HAP-1 (cell line): ENCODE data around the gene C11orf16.
"Not testable (repeated sequence)": the region's sequence is repeated elsewhere in the genome, so short reads cannot be mapped to it uniquely, and the experiment has no call there.

Experiments used
- DNase-seq, 2 experiments: peaks; one replicate each; pipeline ENCODE4 v3.0.0-alpha.2; 2016 to 2020; ENCODE audit warnings: low spot score in 2 of 2
- H3K27me3 ChIP-seq: fragments of 250-450 bp; sonication (Bioruptor Pico); 2 replicates; pipeline ENCODE4 v1.5.1; 2020; ENCODE audit warnings: low read depth, mild to moderate bottlenecking, moderate library complexity
- H3K36me3 ChIP-seq: fragments of 250-450 bp; sonication (Bioruptor Pico); replicated peaks from 2 replicates; pipeline ENCODE4 v1.5.1; 2020; ENCODE audit warnings: mild to moderate bottlenecking
- H3K4me1 ChIP-seq: fragments of 250-450 bp; sonication (Bioruptor Pico); 2 replicates; pipeline ENCODE4 v1.5.1; 2020; ENCODE audit warnings: mild to moderate bottlenecking
- H3K4me3 ChIP-seq: fragments of 250-450 bp; sonication (Bioruptor Pico); 2 replicates; pipeline ENCODE4 v1.5.1; 2020; ENCODE audit warnings: mild to moderate bottlenecking, moderate library complexity
- H3K9me3 ChIP-seq: fragments of 250-450 bp; sonication (Bioruptor Pico); 2 replicates; pipeline ENCODE4 v1.5.1; 2020; ENCODE audit warnings: mild to moderate bottlenecking, moderate library complexity
- in situ Hi-C: fragments of 300-500 bp; cut with MboI; formaldehyde crosslinking; loops from 3 replicates; pipeline ENCODE4 v1.14.3; 2020; ENCODE audit warnings: low sequenced_read_pairs, inconsistent platforms, mixed read lengths

C11orf16 gene

GRCh38 chr11:8899119-8899753 is 33.5 kb downstream of the C11orf16 start:
- Histone ChIP-seq H3K4me1 (no peaks in the 10 kb centered on the region), H3K27me3 (no peaks in the 10 kb centered on the region), H3K4me3 (no peak overlapping the region), H3K36me3 (no peaks in the 10 kb centered on the region), H3K9me3 (0 out of 2 replicates have a peak, but pooled peaks cover 6% of the 10 kb centered on the region)
- no peak for DNase-seq
- in situ Hi-C loops, result no loop called here

GRCh38 chr11:8891185-8891584 is 41.6 kb downstream of the C11orf16 start:
- in situ Hi-C loops, result not testable (repeated sequence)

GRCh38 chr11:8886322-8886721 is 46.4 kb downstream of the C11orf16 start:
- Histone ChIP-seq H3K4me1 (peaks cover 11% of the 10 kb centered on the region), H3K27me3 (no peaks in the 10 kb centered on the region), H3K36me3 (no peaks in the 10 kb centered on the region), H3K9me3 (no peaks in the 10 kb centered on the region), H3K4me3 (no peak overlapping the region)
- in situ Hi-C loops, result no loop called here
- no peak for DNase-seq

More at GRCh38 chr11:8891185-8891584, 41.6 kb downstream of the C11orf16 start:
- not testable (repeated sequence) for H3K36me3 ChIP-seq, DNase-seq, H3K4me1 ChIP-seq, H3K4me3 ChIP-seq, H3K9me3 ChIP-seq, H3K27me3 ChIP-seq

GRCh38 chr11:8881585-8881984 is 51.2 kb downstream of the C11orf16 start:
- H3K36me3 ChIP-seq, H3K9me3 ChIP-seq, in situ Hi-C loops, H3K27me3 ChIP-seq, DNase-seq, H3K4me3 ChIP-seq: not testable (repeated sequence)
- peaks cover 11% of the 10 kb centered on the region for H3K4me1 ChIP-seq

GRCh38 chr11:8878771-8879170 is 54.0 kb downstream of the C11orf16 start:
- DNase-seq, result no peak
- peaks cover 10% of the 10 kb centered on the region for H3K4me1 ChIP-seq
- in situ Hi-C loops, result no loop called here
- H3K36me3 ChIP-seq, result no peaks in the 10 kb centered on the region
- no peaks in the 10 kb centered on the region for H3K27me3 ChIP-seq
- H3K9me3 ChIP-seq, result no peaks in the 10 kb centered on the region
- H3K4me3 ChIP-seq, result no peak overlapping the region

- Histone ChIP-seq H3K4me1 (peaks cover 14% of the 10 kb centered on the region), H3K27me3 (no peaks in the 10 kb centered on the region), H3K9me3 (no peaks in the 10 kb centered on the region), H3K36me3 (no peaks in the 10 kb centered on the region), H3K4me3 (no peak overlapping the region)
- in situ Hi-C loops, result no loop called here
- no peak for DNase-seq
Observed at GRCh38 chr11:8873741-8874405, 58.9 kb downstream of the C11orf16 start.

GRCh38 chr11:8871962-8872361 is 60.8 kb downstream of the C11orf16 start:
- Histone ChIP-seq H3K9me3 (no peaks in the 10 kb centered on the region), H3K4me1 (peaks cover 28% of the 10 kb centered on the region), H3K36me3 (no peaks in the 10 kb centered on the region), H3K27me3 (no peaks in the 10 kb centered on the region), H3K4me3 (no peak overlapping the region)
- in situ Hi-C loops, result no loop called here
- DNase-seq, result peak; percentile 78 to 89

GRCh38 chr11:8871171-8871775 is 61.5 kb downstream of the C11orf16 start:
- Histone ChIP-seq H3K36me3 (no peaks in the 10 kb centered on the region), H3K9me3 (no peaks in the 10 kb centered on the region), H3K4me3 (peak overlapping the region; percentile 58), H3K4me1 (peaks cover 35% of the 10 kb centered on the region), H3K27me3 (no peaks in the 10 kb centered on the region)
- DNase-seq, result peak; percentile 85 to 90
- in situ Hi-C loops, result no loop called here

- Histone ChIP-seq H3K36me3 (no peaks in the 10 kb centered on the region), H3K4me3 (peak overlapping the region; percentile 58), H3K9me3 (no peaks in the 10 kb centered on the region), H3K27me3 (no peaks in the 10 kb centered on the region), H3K4me1 (peaks cover 40% of the 10 kb centered on the region)
- DNase-seq, result peak; percentile 50 to 77
- in situ Hi-C loops, result no loop called here
Observed at GRCh38 chr11:8870411-8871170, 62.2 kb downstream of the C11orf16 start.
